Measurements from ENCODE around the gene CA10. TPM values are rescaled to one million over a fixed set of nuclear protein-coding genes. Genes with fewer than 3 reads are reported as not detected.

CA10 gene
- total RNA-seq, 2 experiments from 2014 or later: not detected

DNA sequence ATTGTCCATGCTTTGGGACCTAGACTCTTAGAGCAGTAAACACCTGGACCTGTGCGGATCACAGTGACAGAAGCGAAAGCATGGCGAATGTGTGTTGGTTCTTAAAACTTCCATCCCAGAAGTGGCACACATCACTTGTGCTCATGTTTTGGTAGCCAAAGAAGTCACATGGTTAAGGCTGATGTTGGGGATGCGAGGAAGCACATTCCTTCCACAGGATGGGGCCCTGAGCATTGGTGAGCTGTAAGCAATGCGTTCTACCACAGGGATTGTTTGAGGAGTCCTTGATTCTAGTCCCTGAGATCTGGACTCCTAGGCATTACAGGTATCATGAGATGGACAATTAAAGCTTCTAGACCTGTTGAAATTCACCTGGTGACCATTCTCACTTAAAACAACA is 522.2 kb downstream of the CA10 start:
- H3K36me3 ChIP-seq (ENCODE audit: insufficient read depth, low read length): no peaks in the 10 kb centered on the region
- ChIA-PET POLR2A (no interaction called here), CTCF (no interaction called here)
- no peaks in the 10 kb centered on the region for H3K9me3 Mint-ChIP-seq
- no peaks in the 10 kb centered on the region for H3K4me1 Mint-ChIP-seq (ENCODE audit: low read depth)
- ATAC-seq (ENCODE audit: poor library complexity) (no peak), DNase-seq (no peak)
- H3K4me3 ChIP-seq (ENCODE audit: low read length): no peak overlapping the region
- H3K9me3 ChIP-seq (ENCODE audit: control insufficient read depth in 1 of 2, insufficient read depth in 1 of 2, low read length in 2 of 2): no peaks in the 10 kb centered on the region
- H3K36me3 Mint-ChIP-seq (ENCODE audit: low read depth): no peaks in the 10 kb centered on the region
- no peaks in the 10 kb centered on the region for H3K4me1 ChIP-seq (ENCODE audit: insufficient read depth, low read length)
- intact Hi-C loops (cut with DNase I, micrococcal nuclease): no loop called here
- no peak overlapping the region for H3K27ac ChIP-seq (ENCODE audit: low read depth in 1 of 2, low read length in 2 of 2)
- TF ChIP-seq, protein P1, sequence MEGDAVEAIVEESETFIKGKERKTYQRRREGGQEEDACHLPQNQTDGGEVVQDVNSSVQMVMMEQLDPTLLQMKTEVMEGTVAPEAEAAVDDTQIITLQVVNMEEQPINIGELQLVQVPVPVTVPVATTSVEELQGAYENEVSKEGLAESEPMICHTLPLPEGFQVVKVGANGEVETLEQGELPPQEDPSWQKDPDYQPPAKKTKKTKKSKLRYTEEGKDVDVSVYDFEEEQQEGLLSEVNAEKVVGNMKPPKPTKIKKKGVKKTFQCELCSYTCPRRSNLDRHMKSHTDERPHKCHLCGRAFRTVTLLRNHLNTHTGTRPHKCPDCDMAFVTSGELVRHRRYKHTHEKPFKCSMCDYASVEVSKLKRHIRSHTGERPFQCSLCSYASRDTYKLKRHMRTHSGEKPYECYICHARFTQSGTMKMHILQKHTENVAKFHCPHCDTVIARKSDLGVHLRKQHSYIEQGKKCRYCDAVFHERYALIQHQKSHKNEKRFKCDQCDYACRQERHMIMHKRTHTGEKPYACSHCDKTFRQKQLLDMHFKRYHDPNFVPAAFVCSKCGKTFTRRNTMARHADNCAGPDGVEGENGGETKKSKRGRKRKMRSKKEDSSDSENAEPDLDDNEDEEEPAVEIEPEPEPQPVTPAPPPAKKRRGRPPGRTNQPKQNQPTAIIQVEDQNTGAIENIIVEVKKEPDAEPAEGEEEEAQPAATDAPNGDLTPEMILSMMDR (IDR thresholded peaks at IDR 0.05): no peak
- H3K27ac Mint-ChIP-seq: no peak overlapping the region
- peaks cover 0 to 2% of the 10 kb centered on the region in 2 experiments for H3K27me3 ChIP-seq (ENCODE audit: control insufficient read depth in 1 of 2, insufficient read depth in 2 of 2, low read length in 2 of 2)
- H3K27me3 Mint-ChIP-seq: peaks cover under 1% of the 10 kb centered on the region
- no peak overlapping the region for H3K4me3 Mint-ChIP-seq

DNA sequence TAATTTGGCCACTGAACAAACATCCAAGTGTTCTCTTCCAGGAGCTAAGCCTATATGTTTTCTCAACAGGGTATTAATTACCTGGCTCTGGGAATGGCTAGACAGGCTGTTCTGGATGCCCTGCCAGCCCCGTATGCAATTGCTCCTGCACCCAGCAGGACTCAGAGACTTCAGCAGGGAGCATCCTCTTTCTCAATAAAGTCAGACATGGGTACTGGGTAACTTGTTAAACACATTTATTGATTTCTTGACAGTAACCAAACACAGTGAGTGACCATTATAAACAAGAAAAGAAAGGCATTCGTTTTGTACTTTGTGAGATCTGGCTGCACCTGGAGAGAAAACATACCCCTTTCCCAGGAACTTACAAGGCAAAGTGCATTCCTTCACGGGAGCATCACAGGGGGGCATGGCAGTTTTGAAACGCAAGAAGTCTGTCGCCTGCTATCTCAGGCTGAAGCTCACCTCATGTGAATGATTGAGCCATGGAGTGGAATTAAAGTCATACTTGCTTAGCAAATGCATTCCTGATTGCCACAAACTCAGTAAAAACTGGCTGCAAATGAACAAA is 528.3 kb downstream of the CA10 start:
- Histone ChIP-seq H3K27me3 (ENCODE audit: control insufficient read depth in 1 of 2, insufficient read depth in 2 of 2, low read length in 2 of 2) (peaks cover 0 to 3% of the 10 kb centered on the region in 2 experiments), H3K27ac (ENCODE audit: low read depth in 1 of 2, low read length in 2 of 2) (no peak overlapping the region), H3K36me3 (ENCODE audit: insufficient read depth, low read length) (no peaks in the 10 kb centered on the region), H3K4me1 (ENCODE audit: insufficient read depth, low read length) (no peaks in the 10 kb centered on the region), H3K4me3 (ENCODE audit: low read length) (no peak overlapping the region), H3K9me3 (ENCODE audit: control insufficient read depth in 1 of 2, insufficient read depth in 1 of 2, low read length in 2 of 2) (no peaks in the 10 kb centered on the region)
- TF ChIP-seq, protein P1 (IDR thresholded peaks at IDR 0.05): no peak
- peaks cover 9% of the 10 kb centered on the region for H3K27me3 Mint-ChIP-seq
- ChIA-PET POLR2A (no interaction called here), CTCF (no interaction called here)
- intact Hi-C loops (cut with DNase I, micrococcal nuclease): no loop called here
- no peaks in the 10 kb centered on the region for H3K36me3 Mint-ChIP-seq (ENCODE audit: low read depth)
- H3K9me3 Mint-ChIP-seq: no peaks in the 10 kb centered on the region
- no peak overlapping the region for H3K27ac Mint-ChIP-seq
- ATAC-seq (ENCODE audit: poor library complexity): no peak
- no peak for DNase-seq
- H3K4me1 Mint-ChIP-seq (ENCODE audit: low read depth): no peaks in the 10 kb centered on the region
- H3K4me3 Mint-ChIP-seq: no peak overlapping the region

DNA sequence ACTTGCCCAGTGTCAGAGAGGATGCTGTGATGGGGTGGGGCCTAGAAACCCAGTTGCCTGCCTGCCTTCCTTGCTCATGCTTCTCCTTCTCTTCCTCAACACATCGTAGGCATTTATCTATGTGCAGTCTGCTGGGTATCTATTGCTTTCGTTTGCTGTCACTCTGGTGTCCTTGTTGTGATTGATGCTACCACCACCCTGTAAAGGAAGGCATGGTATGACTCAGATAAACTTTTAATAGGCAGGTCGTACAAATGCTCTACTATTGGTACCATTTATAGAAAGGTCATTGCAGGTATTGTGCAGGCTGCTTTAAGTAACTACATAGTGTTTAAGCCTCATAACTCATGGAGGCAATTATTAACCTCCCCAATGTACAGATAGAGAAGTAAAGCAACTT is 529.3 kb downstream of the CA10 start:
- TF ChIP-seq, protein P1 (IDR thresholded peaks at IDR 0.05): no peak
- intact Hi-C loops (cut with DNase I, micrococcal nuclease): no loop called here
- ChIA-PET CTCF (no interaction called here), POLR2A (no interaction called here)
- Histone ChIP-seq H3K4me1 (ENCODE audit: insufficient read depth, low read length) (no peaks in the 10 kb centered on the region), H3K36me3 (ENCODE audit: insufficient read depth, low read length) (no peaks in the 10 kb centered on the region), H3K9me3 (ENCODE audit: control insufficient read depth in 1 of 2, insufficient read depth in 1 of 2, low read length in 2 of 2) (no peaks in the 10 kb centered on the region), H3K27ac (ENCODE audit: low read depth in 1 of 2, low read length in 2 of 2) (no peak overlapping the region), H3K27me3 (ENCODE audit: control insufficient read depth in 1 of 2, insufficient read depth in 2 of 2, low read length in 2 of 2) (peaks cover 0 to 3% of the 10 kb centered on the region in 2 experiments), H3K4me3 (ENCODE audit: low read length) (no peak overlapping the region)
- ATAC-seq (ENCODE audit: poor library complexity) (no peak), DNase-seq (no peak)
- peaks cover 9% of the 10 kb centered on the region for H3K27me3 Mint-ChIP-seq
- no peak overlapping the region for H3K4me3 Mint-ChIP-seq
- no peak overlapping the region for H3K27ac Mint-ChIP-seq
- no peaks in the 10 kb centered on the region for H3K9me3 Mint-ChIP-seq
- H3K4me1 Mint-ChIP-seq (ENCODE audit: low read depth): no peaks in the 10 kb centered on the region
- H3K36me3 Mint-ChIP-seq (ENCODE audit: low read depth): no peaks in the 10 kb centered on the region
